ENCODE results near the gene GPR132.
A peak's percentile ranks its signal among the peaks of the same experiment; 100 is the strongest.

GPR132 gene

GRCh38 chr14:105015905-105016304 is 49.3 kb downstream of the GPR132 start:
- no peak for DNase-seq

GRCh38 chr14:105015242-105015641 is 50.0 kb downstream of the GPR132 start:
- no peak for DNase-seq

- no peak for DNase-seq
Observed at GRCh38 chr14:105014631-105015030, 50.6 kb downstream of the GPR132 start.

- DNase-seq, result no peak
Observed at GRCh38 chr14:105014032-105014431, 51.2 kb downstream of the GPR132 start.

- no peak for DNase-seq
Observed at GRCh38 chr14:105013150-105013785, 52.0 kb downstream of the GPR132 start.

GRCh38 chr14:105012171-105012985 is 52.9 kb downstream of the GPR132 start:
- no peak for DNase-seq

- DNase-seq, result no peak
Observed at GRCh38 chr14:105011312-105011990, 53.8 kb downstream of the GPR132 start.

GRCh38 chr14:105010891-105011291 is 54.3 kb downstream of the GPR132 start:
- no peak for DNase-seq

- DNase-seq, result no peak
Observed at GRCh38 chr14:105010106-105010505, 55.1 kb downstream of the GPR132 start.

- no peak for DNase-seq
Observed at GRCh38 chr14:105007593-105008264, 57.5 kb downstream of the GPR132 start.

- no peak for DNase-seq
Observed at GRCh38 chr14:105006831-105007592, 58.2 kb downstream of the GPR132 start.

GRCh38 chr14:105005929-105006830 is 59.0 kb downstream of the GPR132 start:
- peak in 1 of 2 experiments; percentile 44 for DNase-seq

- no peak for DNase-seq
Observed at GRCh38 chr14:105005329-105005928, 59.8 kb downstream of the GPR132 start.
